ENCODE measurements around the gene PLCE1.

- TF ChIP-seq CTCF (IDR thresholded peaks at IDR 0.05 in 8 of 11, conservative IDR thresholded peaks at IDR 0.05 in 3 of 11) (no peak), POLR2A (IDR thresholded peaks at IDR 0.05) (no peak), POLR2AphosphoS5 (IDR thresholded peaks at IDR 0.05) (no peak)
These were observed 47.5 kb downstream of the PLCE1 start for GRCh38 chr10:94041206-94041605.
